Panc1 (cell line): ENCODE results near the gene NPL. TPM values are rescaled to one million over a fixed set of nuclear protein-coding genes. Genes with fewer than 3 reads are reported as not detected.

Experiments used
- ATAC-seq: fragments of 200-7000 bp; cut with Tn5 transposase; 2 replicates; pipeline ENCODE4 v1.9.1; 2020; ENCODE audit warnings: mild to moderate bottlenecking, moderate library complexity
- BruUV-seq: library from RNA; stranded (reverse); fragments of 400-500 nt; replicated peaks from 2 replicates; lab custom pipeline; 2021; lab: Mats Ljungman, UMichigan
- CTCF ChIA-PET: fragments of 300-600 bp; sonication (Branson Sonifier 250); formaldehyde crosslinking; loops from one replicate; lab custom pipeline; 2022; ENCODE audit warnings: antibody characterized with exemption; lab: Charles Lee
- POLR2A ChIA-PET: fragments of 300-600 bp; sonication (Branson Sonifier 250); formaldehyde crosslinking; loops from one replicate; lab custom pipeline; 2022; ENCODE audit warnings: antibody characterized with exemption; lab: Charles Lee
- DNase-seq: peaks from one replicate; pipeline ENCODE4 v3.0.0-alpha.2; 2010; ENCODE audit warnings: low read depth, low spot score
- H3K27ac ChIP-seq: 2 replicates; pipeline ENCODE4 v1.5.1; 2011; ENCODE audit warnings: mild to moderate bottlenecking, low read length, inconsistent platforms
- H3K27me3 ChIP-seq: fragments of 200-500 bp; sonication (Bioruptor generic); 2 replicates; pipeline ENCODE4 v1.6.0; 2014; ENCODE audit warnings: low read length, inconsistent platforms; ENCODE audit not compliant: control insufficient read depth, insufficient read depth
- H3K36me3 ChIP-seq: fragments of 200-500 bp; sonication (Bioruptor generic); 2 replicates; pipeline ENCODE4 v1.5.1; 2014; ENCODE audit warnings: inconsistent platforms, mild to moderate bottlenecking, low read length, moderate library complexity; ENCODE audit not compliant: control insufficient read depth, insufficient read depth
- H3K4me1 ChIP-seq: 2 replicates; pipeline ENCODE4 v1.5.1; 2011; ENCODE audit warnings: inconsistent platforms, mild to moderate bottlenecking, low read length, moderate library complexity; ENCODE audit not compliant: control insufficient read depth, insufficient read depth
- H3K4me3 ChIP-seq, 2 experiments: 2 replicates each; pipeline ENCODE4 v1.5.1; 2011 to 2012; ENCODE audit warnings: low read depth in 2 of 2, low read length in 2 of 2, mild to moderate bottlenecking in 2 of 2, inconsistent platforms in 1 of 2, moderate library complexity in 1 of 2
- H3K9me3 ChIP-seq: fragments of 200-500 bp; sonication (Bioruptor generic); 2 replicates; pipeline ENCODE4 v1.5.1; 2014; ENCODE audit warnings: low read depth, mild to moderate bottlenecking, inconsistent platforms, low read length, moderate library complexity; ENCODE audit not compliant: control insufficient read depth, insufficient read depth
- CTCF ChIP-seq: fragments of 450-650 bp; IDR thresholded peaks from 2 replicates; pipeline ENCODE4 v1.5.1; 2017; ENCODE audit warnings: mild to moderate bottlenecking
- POLR2AphosphoS5 ChIP-seq: IDR thresholded peaks from 2 replicates; pipeline ENCODE4 v1.6.1; 2012; ENCODE audit warnings: mild to moderate bottlenecking, low read depth, low read length, moderate library complexity
- SIN3A ChIP-seq: IDR thresholded peaks from 2 replicates; pipeline ENCODE4 v1.6.1; 2012; ENCODE audit warnings: low read depth, mild to moderate bottlenecking, low read length, moderate library complexity, borderline replicate concordance; ENCODE audit not compliant: insufficient read depth
- TCF7L2 ChIP-seq: IDR thresholded peaks from 2 replicates; pipeline ENCODE4 v1.6.1; 2011; ENCODE audit warnings: mild to moderate bottlenecking, low read depth, low read length, inconsistent platforms
- in situ Hi-C: cut with HindIII; loops from 2 replicates; pipeline ENCODE4 v1.10.0; 2016; ENCODE audit warnings: low sequenced_read_pairs, low pct_unique_long_range_greater_than_20kb
- intact Hi-C: fragments of 100-400 bp; cut with micrococcal nuclease; formaldehyde crosslinking; loops from one replicate; pipeline ENCODE4 v1.10.0; 2022; ENCODE audit not compliant: unreplicated experiment
- total RNA-seq: library from RNA; stranded (reverse); gene quantifications from one replicate; pipeline ENCODE4 v1.2.1, GENCODE V29; 2021; ENCODE audit not compliant: unreplicated experiment
- TF ChIP-seq, protein P1 (sequence below), 2 experiments: IDR thresholded peaks; 2 replicates each; pipeline ENCODE4 v1.6.1; 2011 to 2012; ENCODE audit warnings: low read depth in 2 of 2, control low read depth in 1 of 2, low read length in 1 of 2, mild to moderate bottlenecking in 1 of 2, moderate library complexity in 1 of 2; ENCODE audit not compliant: insufficient read depth in 1 of 2

NPL gene
- total RNA-seq, 1 experiment from 2014 or later, result 0.90 TPM

- H3K27ac ChIP-seq, result no peak overlapping the region
- no peak for DNase-seq
- H3K4me3 ChIP-seq, result no peak overlapping the region
- CTCF ChIA-PET, result no interaction called here
- no peaks in the 10 kb centered on the region for H3K36me3 ChIP-seq
- intact Hi-C loops, result no loop called here
- POLR2A ChIA-PET, result no interaction called here
- peaks cover 4% of the 10 kb centered on the region for H3K27me3 ChIP-seq
- H3K4me1 ChIP-seq, result no peaks in the 10 kb centered on the region
- in situ Hi-C loops, result no loop called here
- no TSS peak for BruUV-seq
- ATAC-seq, result no peak
- TF ChIP-seq, protein P1, sequence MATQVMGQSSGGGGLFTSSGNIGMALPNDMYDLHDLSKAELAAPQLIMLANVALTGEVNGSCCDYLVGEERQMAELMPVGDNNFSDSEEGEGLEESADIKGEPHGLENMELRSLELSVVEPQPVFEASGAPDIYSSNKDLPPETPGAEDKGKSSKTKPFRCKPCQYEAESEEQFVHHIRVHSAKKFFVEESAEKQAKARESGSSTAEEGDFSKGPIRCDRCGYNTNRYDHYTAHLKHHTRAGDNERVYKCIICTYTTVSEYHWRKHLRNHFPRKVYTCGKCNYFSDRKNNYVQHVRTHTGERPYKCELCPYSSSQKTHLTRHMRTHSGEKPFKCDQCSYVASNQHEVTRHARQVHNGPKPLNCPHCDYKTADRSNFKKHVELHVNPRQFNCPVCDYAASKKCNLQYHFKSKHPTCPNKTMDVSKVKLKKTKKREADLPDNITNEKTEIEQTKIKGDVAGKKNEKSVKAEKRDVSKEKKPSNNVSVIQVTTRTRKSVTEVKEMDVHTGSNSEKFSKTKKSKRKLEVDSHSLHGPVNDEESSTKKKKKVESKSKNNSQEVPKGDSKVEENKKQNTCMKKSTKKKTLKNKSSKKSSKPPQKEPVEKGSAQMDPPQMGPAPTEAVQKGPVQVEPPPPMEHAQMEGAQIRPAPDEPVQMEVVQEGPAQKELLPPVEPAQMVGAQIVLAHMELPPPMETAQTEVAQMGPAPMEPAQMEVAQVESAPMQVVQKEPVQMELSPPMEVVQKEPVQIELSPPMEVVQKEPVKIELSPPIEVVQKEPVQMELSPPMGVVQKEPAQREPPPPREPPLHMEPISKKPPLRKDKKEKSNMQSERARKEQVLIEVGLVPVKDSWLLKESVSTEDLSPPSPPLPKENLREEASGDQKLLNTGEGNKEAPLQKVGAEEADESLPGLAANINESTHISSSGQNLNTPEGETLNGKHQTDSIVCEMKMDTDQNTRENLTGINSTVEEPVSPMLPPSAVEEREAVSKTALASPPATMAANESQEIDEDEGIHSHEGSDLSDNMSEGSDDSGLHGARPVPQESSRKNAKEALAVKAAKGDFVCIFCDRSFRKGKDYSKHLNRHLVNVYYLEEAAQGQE (IDR thresholded peaks at IDR 0.05; ENCODE audit: insufficient read depth in 1 of 2, low read depth in 2 of 2, low read length in 1 of 2), result no peak
- TF ChIP-seq CTCF, result no peak
- TF ChIP-seq TCF7L2, result no peak
- no peak for TF ChIP-seq POLR2AphosphoS5
- TF ChIP-seq SIN3A, result no peak
- H3K9me3 ChIP-seq, result no peaks in the 10 kb centered on the region
Measured at GRCh38 chr1:182817802-182818201, 28.2 kb downstream of the NPL start.

DNA sequence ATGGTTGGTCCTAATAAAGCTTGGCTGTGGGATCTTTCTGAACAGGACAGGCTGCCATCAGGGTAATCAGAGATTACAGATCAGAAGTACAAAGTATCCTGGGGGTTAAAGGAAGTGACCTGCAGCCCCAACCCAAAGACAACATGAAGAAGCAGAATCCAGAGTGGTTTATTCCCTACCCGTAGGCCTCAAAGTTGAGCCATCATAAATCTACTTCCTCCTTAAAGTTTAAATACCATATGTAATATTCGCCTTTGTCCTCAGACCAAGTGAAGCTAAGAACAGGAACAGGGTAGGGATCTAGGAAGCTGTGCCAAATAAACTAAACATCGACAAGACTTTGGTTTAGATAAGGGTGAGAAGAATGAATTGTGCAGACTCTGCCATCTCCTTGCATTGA lies 33.6 kb downstream of the NPL start:
- ChIA-PET POLR2A (no interaction called here), CTCF (no interaction called here)
- no peaks in the 10 kb centered on the region for H3K36me3 ChIP-seq
- intact Hi-C loops (no loop called here), in situ Hi-C loops (no loop called here)
- peaks cover 17% of the 10 kb centered on the region for H3K27me3 ChIP-seq
- no TSS peak for BruUV-seq
- ATAC-seq (no peak), DNase-seq (no peak)
- no peaks in the 10 kb centered on the region for H3K9me3 ChIP-seq
- H3K4me1 ChIP-seq, result no peaks in the 10 kb centered on the region
- no peak overlapping the region for H3K27ac ChIP-seq
- TF ChIP-seq TCF7L2 (no peak), POLR2AphosphoS5 (no peak), SIN3A (no peak), CTCF (no peak)
- TF ChIP-seq, protein P1 (IDR thresholded peaks at IDR 0.05; ENCODE audit: insufficient read depth in 1 of 2, low read depth in 2 of 2, low read length in 1 of 2), result no peak
- H3K4me3 ChIP-seq, result no peak overlapping the region
